Measurements from ENCODE around the gene PSEN2.

DNA sequence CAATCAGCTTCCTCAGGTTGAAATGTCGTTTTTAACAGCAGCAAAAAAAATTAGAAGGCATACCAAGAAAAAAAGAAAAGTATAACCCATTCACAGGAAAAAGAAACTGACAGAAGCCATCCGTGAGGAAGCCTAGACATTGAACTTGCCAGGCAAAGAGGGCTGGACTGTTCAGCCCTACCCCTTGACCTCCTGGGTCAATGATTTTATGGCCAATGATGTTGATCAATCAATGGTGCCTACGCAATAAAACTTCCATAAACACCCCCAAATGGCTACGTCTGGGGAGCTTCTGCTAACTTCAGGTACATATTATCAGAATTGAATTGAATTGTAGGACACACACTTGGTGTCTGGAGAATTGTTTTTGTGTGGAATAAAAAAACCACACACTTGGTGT, 4.8 kb upstream of the PSEN2 start:
- TF ChIP-seq POLR2AphosphoS5 (IDR thresholded peaks at IDR 0.05; ENCODE audit: borderline replicate concordance, low read depth, low read length) (no peak), EZH2 (IDR thresholded peaks at IDR 0.05) (no peak), FOXP2 (optimal IDR thresholded peaks at IDR 0.05; ENCODE audit: control extremely low read depth, extremely low read length, insufficient read depth) (no peak)
